Subcutaneous abdominal adipose tissue (tissue), 5 donors: ENCODE measurements around the gene ADPGK.
"Not testable (repeated sequence)": the region's sequence is repeated elsewhere in the genome, so short reads cannot be mapped to it uniquely, and the experiment has no call there.

Source experiments
- H3K27ac ChIP-seq: one replicate; pipeline ENCODE4 v1.7.0; 2013; ENCODE audit warnings: low read depth, mild to moderate bottlenecking, inconsistent platforms, low read length, moderate library complexity
- H3K27me3 ChIP-seq, 5 donors: one replicate each; pipeline ENCODE4 v1.7.0; 2013; ENCODE audit warnings: low read length in 5 of 5, inconsistent platforms in 1 of 5; ENCODE audit not compliant: control insufficient read depth in 5 of 5, insufficient read depth in 4 of 5
- H3K36me3 ChIP-seq, 5 donors: one replicate each; pipeline ENCODE4 v1.7.0; 2013; ENCODE audit warnings: low read length in 5 of 5; ENCODE audit not compliant: control insufficient read depth in 5 of 5, insufficient read depth in 5 of 5
- H3K4me1 ChIP-seq, 5 donors: one replicate each; pipeline ENCODE4 v1.7.0; 2013; ENCODE audit warnings: low read length in 5 of 5, mild to moderate bottlenecking in 3 of 5, moderate library complexity in 1 of 5; ENCODE audit not compliant: control insufficient read depth in 5 of 5, insufficient read depth in 5 of 5
- H3K4me3 ChIP-seq, 5 donors: one replicate each; pipeline ENCODE4 v1.7.0; 2013; ENCODE audit warnings: low read length in 5 of 5, low read depth in 1 of 5
- H3K9ac ChIP-seq, 5 donors: one replicate each; pipeline ENCODE4 v1.7.0; 2013; ENCODE audit warnings: low read length in 5 of 5, mild to moderate bottlenecking in 4 of 5, moderate library complexity in 3 of 5
- H3K9me3 ChIP-seq, 5 donors: one replicate each; pipeline ENCODE4 v1.7.0; 2013; ENCODE audit warnings: low read length in 5 of 5; ENCODE audit not compliant: control insufficient read depth in 5 of 5
- donor health status: healthy.
- donor health status: healthy.
- donor health status: healthy.
- donor health status: healthy.
- donor health status: healthy.

Gene ADPGK

GRCh38 chr15:72732516-72732915 lies 51.0 kb downstream of the ADPGK start:
- peaks cover 0 to 4% (median 0%) of the 10 kb centered on the region in 5 donors for H3K4me1 ChIP-seq
- H3K9ac ChIP-seq: no peak overlapping the region
- no peaks in the 10 kb centered on the region for H3K27me3 ChIP-seq
- H3K27ac ChIP-seq: no peak overlapping the region
- no peak overlapping the region for H3K4me3 ChIP-seq
- H3K36me3 ChIP-seq: peaks cover 26 to 60% (median 48%) of the 10 kb centered on the region in 5 donors
- H3K9me3 ChIP-seq: no peaks in the 10 kb centered on the region

GRCh38 chr15:72732086-72732485 lies 51.5 kb downstream of the ADPGK start:
- peaks cover 28 to 59% (median 48%) of the 10 kb centered on the region in 5 donors for H3K36me3 ChIP-seq
- H3K4me3 ChIP-seq: no peak overlapping the region
- no peak overlapping the region for H3K9ac ChIP-seq
- peaks cover 0 to 4% (median 0%) of the 10 kb centered on the region in 5 donors for H3K4me1 ChIP-seq
- H3K9me3 ChIP-seq: no peaks in the 10 kb centered on the region
- H3K27me3 ChIP-seq: no peaks in the 10 kb centered on the region
- no peak overlapping the region for H3K27ac ChIP-seq

- Histone ChIP-seq H3K4me3 (no peak overlapping the region), H3K4me1 (peaks cover 0 to 4% (median 0%) of the 10 kb centered on the region in 5 donors), H3K9me3 (no peaks in the 10 kb centered on the region), H3K27me3 (no peaks in the 10 kb centered on the region), H3K27ac (no peak overlapping the region), H3K9ac (no peak overlapping the region), H3K36me3 (peaks cover 17 to 38% (median 31%) of the 10 kb centered on the region in 5 donors)
Measured at GRCh38 chr15:72728821-72729220, 54.7 kb downstream of the ADPGK start.

GRCh38 chr15:72728249-72728648 lies 55.3 kb downstream of the ADPGK start:
- not testable (repeated sequence) for H3K4me3 ChIP-seq, H3K9ac ChIP-seq, H3K9me3 ChIP-seq, H3K27me3 ChIP-seq, H3K27ac ChIP-seq, H3K4me1 ChIP-seq
- H3K36me3 ChIP-seq: peaks cover 17 to 38% (median 30%) of the 10 kb centered on the region in 5 donors

GRCh38 chr15:72727154-72727553 lies 56.4 kb downstream of the ADPGK start:
- Histone ChIP-seq H3K4me1 (no peaks in the 10 kb centered on the region), H3K4me3 (no peak overlapping the region), H3K27me3 (no peaks in the 10 kb centered on the region), H3K27ac (no peak overlapping the region), H3K9me3 (no peaks in the 10 kb centered on the region), H3K36me3 (peaks cover 17 to 29% (median 27%) of the 10 kb centered on the region in 5 donors), H3K9ac (no peak overlapping the region)

GRCh38 chr15:72725851-72726250 lies 57.7 kb downstream of the ADPGK start:
- not testable (repeated sequence) for H3K9me3 ChIP-seq, H3K27me3 ChIP-seq, H3K4me3 ChIP-seq, H3K4me1 ChIP-seq, H3K27ac ChIP-seq, H3K9ac ChIP-seq
- H3K36me3 ChIP-seq: peaks cover 10 to 22% (median 15%) of the 10 kb centered on the region in 5 donors

GRCh38 chr15:72725446-72725845 lies 58.1 kb downstream of the ADPGK start:
- Histone ChIP-seq H3K9me3 (no peaks in the 10 kb centered on the region), H3K27ac (no peak overlapping the region), H3K4me1 (no peaks in the 10 kb centered on the region), H3K36me3 (peaks cover 7 to 22% (median 15%) of the 10 kb centered on the region in 5 donors), H3K4me3 (no peak overlapping the region), H3K9ac (no peak overlapping the region), H3K27me3 (no peaks in the 10 kb centered on the region)

- Histone ChIP-seq H3K9ac (no peak overlapping the region), H3K9me3 (no peaks in the 10 kb centered on the region), H3K27ac (no peak overlapping the region), H3K4me3 (no peak overlapping the region), H3K4me1 (no peaks in the 10 kb centered on the region), H3K27me3 (no peaks in the 10 kb centered on the region), H3K36me3 (peaks cover 7 to 22% (median 15%) of the 10 kb centered on the region in 5 donors)
Measured at GRCh38 chr15:72724028-72724427, 59.5 kb downstream of the ADPGK start.

- Histone ChIP-seq H3K36me3 (peaks cover 10 to 23% (median 16%) of the 10 kb centered on the region in 5 donors), H3K4me3 (no peak overlapping the region), H3K27ac (no peak overlapping the region), H3K9ac (no peak overlapping the region), H3K4me1 (no peaks in the 10 kb centered on the region), H3K9me3 (no peaks in the 10 kb centered on the region), H3K27me3 (no peaks in the 10 kb centered on the region)
Measured at GRCh38 chr15:72722071-72722696, 61.4 kb downstream of the ADPGK start.

GRCh38 chr15:72708551-72709303 lies 74.8 kb downstream of the ADPGK start:
- not testable (repeated sequence) for H3K4me3 ChIP-seq, H3K9ac ChIP-seq, H3K27me3 ChIP-seq, H3K9me3 ChIP-seq, H3K27ac ChIP-seq, H3K4me1 ChIP-seq
- peaks cover 11 to 20% (median 13%) of the 10 kb centered on the region in 5 donors for H3K36me3 ChIP-seq
